HepG2 (cell line): Measurements from ENCODE around the gene ANKS1B. TPM values are rescaled to one million over a fixed set of nuclear protein-coding genes. Genes with fewer than 3 reads are reported as not detected.

ENCODE experiments used
- ATAC-seq: fragments of 200-7000 bp; cut with Tn5 transposase; 3 replicates; pipeline ENCODE4 v1.9.1; 2020; ENCODE audit warnings: mild to moderate bottlenecking, moderate library complexity
- BruUV-seq: library from RNA; stranded (reverse); fragments of 400-500 nt; replicated peaks from 2 replicates; lab custom pipeline; 2021; lab: Mats Ljungman, UMichigan
- CTCF ChIA-PET: fragments of 300-600 bp; formaldehyde crosslinking; extraction: SDS; loops from one replicate; lab custom pipeline; 2021; ENCODE audit warnings: low total read pairs, inconsistent platforms, low intra/inter-chr PET ratio; lab: Yijun Ruan, JAX
- POLR2A ChIA-PET: fragments of 350-600 bp; sonication (Branson Sonifier 250); formaldehyde crosslinking; loops from one replicate; lab custom pipeline; 2020; ENCODE audit warnings: antibody characterized with exemption, inconsistent platforms; lab: Yijun Ruan, JAX
- DNase-seq: peaks from one replicate; pipeline ENCODE4 v3.0.0-alpha.2; 2015; ENCODE audit warnings: low spot score
- FAIRE-seq: peaks from 3 replicates; lab custom pipeline; 2011; peaks lifted over from hg19 to GRCh38; lab: Jason Lieb, UNC
- H2AFZ ChIP-seq: one replicate; pipeline ENCODE4 v1.6.1; 2011; ENCODE audit warnings: low read length, inconsistent platforms
- H3K27ac ChIP-seq: fragments of 300-600 bp; 3 replicates; pipeline ENCODE4 v1.8.0; 2011; ENCODE audit warnings: mixed run types, mild to moderate bottlenecking, mixed read lengths, low read length, inconsistent platforms; ENCODE audit not compliant: insufficient read depth; ENCODE audit errors: extremely low read length
- H3K27me3 ChIP-seq, 2 experiments: fragments of 200-600 bp in 1 of 2; 2 replicates in 1 of 2; 3 replicates in 1 of 2; pipeline versions ENCODE4 v1.6.0 to v1.8.0; 2011; ENCODE audit warnings: low read length in 2 of 2, mild to moderate bottlenecking in 2 of 2, moderate library complexity in 2 of 2, inconsistent platforms in 1 of 2; ENCODE audit not compliant: insufficient read depth in 2 of 2, control insufficient read depth in 1 of 2
- H3K36me3 ChIP-seq, 2 experiments: fragments of 200-600 bp in 1 of 2; replicated peaks in 1 of 2; 2 replicates in 1 of 2; 3 replicates in 1 of 2; pipeline versions ENCODE4 v1.5.1 to v1.8.0; 2011; ENCODE audit warnings: low read length in 2 of 2, inconsistent platforms in 1 of 2; ENCODE audit not compliant: insufficient read depth in 2 of 2, control insufficient read depth in 1 of 2
- H3K4me1 ChIP-seq: 2 replicates; pipeline ENCODE4 v1.5.1; 2012; ENCODE audit warnings: low read length, inconsistent platforms; ENCODE audit not compliant: insufficient read depth
- H3K4me2 ChIP-seq: 2 replicates; pipeline ENCODE4 v1.6.0; 2011; ENCODE audit warnings: low read depth, low read length, inconsistent platforms
- H3K4me3 ChIP-seq, 3 experiments: fragments of 200-600 bp in 1 of 3; sonication (generic), shearing (Covaris generic) in 1 of 3; replicated peaks in 1 of 3; 2 replicates each; pipeline ENCODE4 v1.5.1; 2011 to 2016; ENCODE audit warnings: low read length in 3 of 3, inconsistent platforms in 2 of 3, low read depth in 2 of 3, mild to moderate bottlenecking in 2 of 3, control low read depth in 1 of 3, mixed read lengths in 1 of 3; ENCODE audit not compliant: insufficient read depth in 1 of 3
- H3K79me2 ChIP-seq: one replicate; pipeline ENCODE4 v1.6.1; 2011; ENCODE audit warnings: low read length, inconsistent platforms; ENCODE audit not compliant: insufficient read depth
- H3K9ac ChIP-seq: 2 replicates; pipeline ENCODE4 v1.6.0; 2011; ENCODE audit warnings: mild to moderate bottlenecking, low read depth, low read length, inconsistent platforms; ENCODE audit not compliant: insufficient read depth
- H3K9me3 ChIP-seq: 2 replicates; pipeline ENCODE4 v1.5.1; 2012; ENCODE audit warnings: mild to moderate bottlenecking, low read length
- H4K20me1 ChIP-seq: 2 replicates; pipeline ENCODE4 v1.6.0; 2011; ENCODE audit warnings: inconsistent platforms, mild to moderate bottlenecking, low read length, moderate library complexity; ENCODE audit not compliant: insufficient read depth
- ADNP ChIP-seq: sonication (generic); formaldehyde crosslinking; IDR thresholded peaks from 2 replicates; pipeline ENCODE4 v1.4.0; 2020; ENCODE audit warnings: missing genetic modification reagents
- AKNA ChIP-seq: sonication (generic); formaldehyde crosslinking; IDR thresholded peaks from 2 replicates; pipeline ENCODE4 v1.4.0; 2020; ENCODE audit warnings: missing genetic modification reagents, borderline replicate concordance
- EED ChIP-seq: sonication (generic); formaldehyde crosslinking; IDR thresholded peaks from 2 replicates; pipeline ENCODE4 v1.5.0; 2020; ENCODE audit warnings: mild to moderate bottlenecking, missing genetic modification reagents
- GATA4 ChIP-seq: sonication (generic); IDR thresholded peaks from 2 replicates; pipeline ENCODE4 v1.6.1; 2016; ENCODE audit warnings: antibody characterized with exemption, low read depth, borderline replicate concordance
- KAT2B ChIP-seq: fragments of 150-350 bp; IDR thresholded peaks from 2 replicates; pipeline ENCODE4 v1.6.1; 2014; ENCODE audit warnings: low read depth, low read length, borderline replicate concordance
- LBX2 ChIP-seq: sonication (generic); formaldehyde crosslinking; IDR thresholded peaks from 2 replicates; pipeline ENCODE4 v1.5.0; 2020; ENCODE audit warnings: missing genetic modification reagents, mild to moderate bottlenecking, borderline replicate concordance
- MBD4 ChIP-seq: IDR thresholded peaks from 2 replicates; pipeline ENCODE4 v1.6.1; 2012; ENCODE audit warnings: low read length, inconsistent platforms, borderline replicate concordance
- NR1H2 ChIP-seq: sonication (generic); formaldehyde crosslinking; IDR thresholded peaks from 2 replicates; pipeline ENCODE4 v1.8.1; 2022; ENCODE audit warnings: low read depth, missing genetic modification reagents, borderline replicate concordance
- POLR2AphosphoS2 ChIP-seq: IDR thresholded peaks from 2 replicates; pipeline ENCODE4 v1.6.1; 2011; ENCODE audit warnings: low read depth, low read length, improper control_type of control experiment
- TMF1 ChIP-seq: sonication (generic); formaldehyde crosslinking; IDR thresholded peaks from 2 replicates; pipeline ENCODE4 v1.8.1; 2022; ENCODE audit warnings: low read depth, missing genetic modification reagents
- ZBTB14 ChIP-seq: sonication (generic); formaldehyde crosslinking; IDR thresholded peaks from 2 replicates; pipeline ENCODE4 v1.4.0; 2020; ENCODE audit warnings: missing genetic modification reagents
- ZNF225 ChIP-seq: sonication (generic); formaldehyde crosslinking; IDR thresholded peaks from 2 replicates; pipeline ENCODE4 v1.4.0; 2020; ENCODE audit warnings: mild to moderate bottlenecking, missing genetic modification reagents
- ZNF24 ChIP-seq: fragments of 450-650 bp; IDR thresholded peaks from 2 replicates; pipeline ENCODE4 v1.6.1; 2017; ENCODE audit warnings: antibody characterized with exemption, mild to moderate bottlenecking
- ZNF432 ChIP-seq: sonication (generic); formaldehyde crosslinking; IDR thresholded peaks from 2 replicates; pipeline ENCODE4 v1.5.0; 2020; ENCODE audit warnings: missing genetic modification reagents, mild to moderate bottlenecking, borderline replicate concordance
- ZNF615 ChIP-seq: sonication (generic); formaldehyde crosslinking; IDR thresholded peaks from 2 replicates; pipeline ENCODE4 v1.5.0; 2020; ENCODE audit warnings: mild to moderate bottlenecking, missing genetic modification reagents, borderline replicate concordance
- WGBS: methylation state at CpG from one replicate; pipeline ENCODE4 v1.1.6; 2017; ENCODE audit warnings: low lambda C conversion rate; 5-methylcytosine and 5-hydroxymethylcytosine counted together
- in situ Hi-C: cut with HindIII; loops from 2 replicates; pipeline ENCODE4 v1.10.0; 2017; ENCODE audit warnings: low pct_unique_long_range_greater_than_20kb; ENCODE audit not compliant: extremely low pct_ligation_motif_present
- intact Hi-C: fragments of 100-400 bp; cut with micrococcal nuclease; formaldehyde crosslinking; loops from one replicate; pipeline ENCODE4 v1.10.0; 2022; ENCODE audit not compliant: unreplicated experiment
- polyA plus RNA-seq, 8 experiments: library from polyadenylated mRNA; depleted of rRNA in 3 of 8; stranded (reverse) in 7 of 8; unstranded in 1 of 8; fragments of >200 nt; fragmentation: Illumina TruSeq in 4 of 8; extraction: Trizol in 4 of 8; gene quantifications; 2 replicates each; pipeline versions ENCODE4 v1.2.1 to v1.2.3, GENCODE V29; 2011 to 2016; ENCODE audit warnings: low read depth in 4 of 8, missing spikeins in 1 of 8, mixed read lengths in 1 of 8; ENCODE audit not compliant: insufficient read depth in 1 of 8
- total RNA-seq, 5 experiments: library from RNA; depleted of rRNA; stranded (reverse); fragments of >200 nt; fragmentation: Illumina TruSeq; extraction: Trizol; gene quantifications; 2 replicates each; pipeline ENCODE4 v1.2.3, GENCODE V29; 2016; ENCODE audit warnings: low read depth in 1 of 5

Gene ANKS1B
- total and polyA plus RNA-seq, 2 of the 13 experiments (the other 11 are each of a cell fraction or from before 2014, with no cell fraction given) = 0.15 TPM; not detected in 1

- no peak for TF ChIP-seq ZBTB14 (CRISPR knock-in tag)
- TF ChIP-seq NR1H2 (CRISPR knock-in tag) = no peak
- TF ChIP-seq TMF1 (CRISPR knock-in tag) = no peak
- TF ChIP-seq ADNP = no peak
- TF ChIP-seq KAT2B = no peak
- no peak for TF ChIP-seq ZNF24
These were observed 842.1 kb downstream of the ANKS1B start (continued) for GRCh38 chr12:99142651-99143050.

GRCh38 chr12:99140017-99140720 lies 844.6 kb downstream of the ANKS1B start:
- Histone ChIP-seq H3K36me3 (no peaks in the 10 kb centered on the region), H3K4me1 (no peaks in the 10 kb centered on the region), H3K4me2 (no peak overlapping the region), H3K9ac (no peak overlapping the region), H4K20me1 (no peaks in the 10 kb centered on the region), H3K79me2 (no peaks in the 10 kb centered on the region), H3K27me3 (no peaks in the 10 kb centered on the region), H3K9me3 (no peaks in the 10 kb centered on the region; the same call in 1 of the 2 replicates), H3K27ac (no peak overlapping the region), H2AFZ (no peak overlapping the region), H3K4me3 (no peak overlapping the region)
- TF ChIP-seq EED (CRISPR knock-in tag) (no peak), ZNF225 (CRISPR knock-in tag) (no peak), GATA4 (no peak), ZNF432 (CRISPR knock-in tag) (no peak), POLR2AphosphoS2 (no peak), AKNA (CRISPR knock-in tag) (no peak), MBD4 (no peak), ZNF615 (CRISPR knock-in tag) (no peak), LBX2 (no peak)
- no peak for DNase-seq
- no peak for FAIRE-seq
- WGBS = 8% methylated on average over 7 of the region's 7 CpGs
- ChIA-PET CTCF (no interaction called here), POLR2A (no interaction called here)
- intact Hi-C loops (no loop called here), in situ Hi-C loops (no loop called here)
- no TSS peak for BruUV-seq
- ATAC-seq = no peak
